ENCODE data around the gene PDE11A.

DNA sequence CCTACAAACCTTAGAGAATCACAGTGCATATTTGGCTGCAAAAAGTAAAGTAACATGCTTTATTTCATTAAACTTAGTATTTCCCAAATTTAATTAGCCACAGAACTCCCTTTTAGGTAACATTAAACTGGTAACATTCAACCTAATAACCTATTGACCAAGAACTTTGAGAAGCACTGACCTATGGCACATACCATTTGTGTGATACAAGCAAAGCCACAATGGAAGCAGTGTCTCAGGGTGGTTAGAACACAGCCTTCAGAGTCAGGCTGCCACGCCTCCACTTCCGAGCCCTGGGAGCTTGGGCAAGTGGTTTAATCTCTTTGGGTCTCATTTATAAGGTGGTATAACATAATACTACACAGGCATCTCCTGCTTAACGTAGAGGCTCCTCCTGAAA lies 301.4 kb downstream of the PDE11A start:
- TF ChIP-seq, protein P1, sequence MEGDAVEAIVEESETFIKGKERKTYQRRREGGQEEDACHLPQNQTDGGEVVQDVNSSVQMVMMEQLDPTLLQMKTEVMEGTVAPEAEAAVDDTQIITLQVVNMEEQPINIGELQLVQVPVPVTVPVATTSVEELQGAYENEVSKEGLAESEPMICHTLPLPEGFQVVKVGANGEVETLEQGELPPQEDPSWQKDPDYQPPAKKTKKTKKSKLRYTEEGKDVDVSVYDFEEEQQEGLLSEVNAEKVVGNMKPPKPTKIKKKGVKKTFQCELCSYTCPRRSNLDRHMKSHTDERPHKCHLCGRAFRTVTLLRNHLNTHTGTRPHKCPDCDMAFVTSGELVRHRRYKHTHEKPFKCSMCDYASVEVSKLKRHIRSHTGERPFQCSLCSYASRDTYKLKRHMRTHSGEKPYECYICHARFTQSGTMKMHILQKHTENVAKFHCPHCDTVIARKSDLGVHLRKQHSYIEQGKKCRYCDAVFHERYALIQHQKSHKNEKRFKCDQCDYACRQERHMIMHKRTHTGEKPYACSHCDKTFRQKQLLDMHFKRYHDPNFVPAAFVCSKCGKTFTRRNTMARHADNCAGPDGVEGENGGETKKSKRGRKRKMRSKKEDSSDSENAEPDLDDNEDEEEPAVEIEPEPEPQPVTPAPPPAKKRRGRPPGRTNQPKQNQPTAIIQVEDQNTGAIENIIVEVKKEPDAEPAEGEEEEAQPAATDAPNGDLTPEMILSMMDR (IDR thresholded peaks at IDR 0.05; ENCODE audit: insufficient read depth, low read length, poor library complexity, severe bottlenecking): no peak
- no peak for TF ChIP-seq EZH2phosphoT487 (conservative IDR thresholded peaks at IDR 0.05; ENCODE audit: low read length)

All from SU-DHL-6 (cell line).